Activated gamma-delta T cell treated with Interleukin-2 at 50 U/mL for 16 hours (primary cell): ENCODE results near the gene BRD7.
"Not testable (repeated sequence)": the region's sequence is repeated elsewhere in the genome, so short reads cannot be mapped to it uniquely, and the experiment has no call there.

Experiments used
- DNase-seq: peaks from one replicate; pipeline ENCODE4 v3.0.0-alpha.2; 2020

The BRD7 gene

GRCh38 chr16:50354082-50354481, 14.7 kb downstream of the BRD7 start:
- DNase-seq, result no peak

GRCh38 chr16:50351952-50352351, 16.8 kb downstream of the BRD7 start:
- DNase-seq, result no peak

GRCh38 chr16:50351116-50351515, 17.7 kb downstream of the BRD7 start:
- no peak for DNase-seq

GRCh38 chr16:50345210-50345609, 23.6 kb downstream of the BRD7 start:
- DNase-seq, result not testable (repeated sequence)

- not testable (repeated sequence) for DNase-seq
These were observed 25.2 kb downstream of the BRD7 start for GRCh38 chr16:50343566-50343965.

GRCh38 chr16:50340578-50340977, 28.2 kb downstream of the BRD7 start:
- DNase-seq, result no peak

- no peak for DNase-seq
These were observed 30.2 kb downstream of the BRD7 start for GRCh38 chr16:50338371-50339231.

- DNase-seq, result no peak
These were observed 31.9 kb downstream of the BRD7 start for GRCh38 chr16:50336884-50337283.

GRCh38 chr16:50335196-50335958, 33.4 kb downstream of the BRD7 start:
- DNase-seq, result peak; percentile 57

- no peak for DNase-seq
These were observed 34.4 kb downstream of the BRD7 start for GRCh38 chr16:50334106-50334975.

GRCh38 chr16:50332599-50332998, 36.2 kb downstream of the BRD7 start:
- DNase-seq, result no peak

- no peak for DNase-seq
These were observed 37.2 kb downstream of the BRD7 start for GRCh38 chr16:50331570-50331969.

- DNase-seq, result no peak
These were observed 39.2 kb downstream of the BRD7 start for GRCh38 chr16:50329446-50330189.

- peak; percentile 75 for DNase-seq
These were observed 41.8 kb downstream of the BRD7 start for GRCh38 chr16:50326835-50327465.

- DNase-seq, result no peak
These were observed 42.5 kb downstream of the BRD7 start for GRCh38 chr16:50326264-50326663.

- DNase-seq, result no peak
These were observed 44.4 kb downstream of the BRD7 start for GRCh38 chr16:50324345-50324744.

- no peak for DNase-seq
These were observed 45.3 kb downstream of the BRD7 start for GRCh38 chr16:50323335-50324011.

GRCh38 chr16:50322333-50322732, 46.5 kb downstream of the BRD7 start:
- no peak for DNase-seq

GRCh38 chr16:50320310-50320709, 48.5 kb downstream of the BRD7 start:
- no peak for DNase-seq

GRCh38 chr16:50318796-50319578, 49.8 kb downstream of the BRD7 start:
- DNase-seq, result no peak
